GM21423 (cell line): Measurements from ENCODE around the gene RDH14.

Experiments used
- ATAC-seq: cut with Tn5 transposase; IDR thresholded peaks from one replicate; pipeline ENCODE4 v1.9.1; 2021; ENCODE audit warnings: mild to moderate bottlenecking, moderate library complexity; ENCODE audit not compliant: unreplicated experiment

Gene RDH14

GRCh38 chr2:18522484-18523146 is 37.8 kb downstream of the RDH14 start:
- ATAC-seq, result no peak

GRCh38 chr2:18520451-18521425 is 39.7 kb downstream of the RDH14 start:
- ATAC-seq, result peak; percentile 79

GRCh38 chr2:18519914-18520450 is 40.5 kb downstream of the RDH14 start:
- no peak for ATAC-seq

- no peak for ATAC-seq
Observed at GRCh38 chr2:18518116-18519111, 42.0 kb downstream of the RDH14 start.

- no peak for ATAC-seq
Observed at GRCh38 chr2:18517386-18517785, 43.1 kb downstream of the RDH14 start.

GRCh38 chr2:18516112-18516511 is 44.3 kb downstream of the RDH14 start:
- no peak for ATAC-seq

GRCh38 chr2:18514526-18515461 is 45.7 kb downstream of the RDH14 start:
- no peak for ATAC-seq

- ATAC-seq, result no peak
Observed at GRCh38 chr2:18510775-18511174, 49.7 kb downstream of the RDH14 start.

GRCh38 chr2:18506883-18507509 is 53.5 kb downstream of the RDH14 start:
- no peak for ATAC-seq

- no peak for ATAC-seq
Observed at GRCh38 chr2:18505703-18506341, 54.6 kb downstream of the RDH14 start.
